ENCODE data around the gene PIK3CD.

The PIK3CD gene

DNA sequence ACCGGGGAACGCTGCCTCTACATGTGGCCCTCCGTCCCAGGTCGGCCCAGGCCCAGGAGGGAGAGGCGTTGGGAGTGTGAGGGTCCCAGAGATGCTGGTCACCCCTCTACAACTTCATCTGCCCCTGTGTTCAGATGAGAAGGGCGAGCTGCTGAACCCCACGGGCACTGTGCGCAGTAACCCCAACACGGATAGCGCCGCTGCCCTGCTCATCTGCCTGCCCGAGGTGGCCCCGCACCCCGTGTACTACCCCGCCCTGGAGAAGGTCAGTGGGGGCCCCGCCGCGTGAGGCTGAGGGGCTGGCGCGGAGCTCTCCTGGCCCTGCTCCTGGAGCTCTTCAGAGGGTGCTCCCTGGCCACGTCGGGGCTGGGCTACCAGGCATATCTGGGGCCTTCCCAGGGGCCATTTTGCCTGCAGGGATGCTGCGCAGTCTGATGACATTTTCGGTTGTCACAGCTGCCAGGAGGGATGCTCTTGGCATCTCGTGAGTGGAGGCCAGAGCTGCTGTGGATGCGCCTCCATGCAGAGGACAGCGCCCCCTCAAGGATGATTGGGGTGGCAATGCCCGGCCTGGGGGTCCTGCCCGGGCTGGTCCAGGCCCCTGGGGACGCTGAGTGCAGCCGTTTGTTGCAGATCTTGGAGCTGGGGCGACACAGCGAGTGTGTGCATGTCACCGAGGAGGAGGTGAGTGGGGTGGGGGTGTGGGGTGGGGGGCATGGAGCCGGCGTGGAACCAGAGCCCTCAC is 68.6 kb downstream of the PIK3CD start:
- TF ChIP-seq, protein P1, sequence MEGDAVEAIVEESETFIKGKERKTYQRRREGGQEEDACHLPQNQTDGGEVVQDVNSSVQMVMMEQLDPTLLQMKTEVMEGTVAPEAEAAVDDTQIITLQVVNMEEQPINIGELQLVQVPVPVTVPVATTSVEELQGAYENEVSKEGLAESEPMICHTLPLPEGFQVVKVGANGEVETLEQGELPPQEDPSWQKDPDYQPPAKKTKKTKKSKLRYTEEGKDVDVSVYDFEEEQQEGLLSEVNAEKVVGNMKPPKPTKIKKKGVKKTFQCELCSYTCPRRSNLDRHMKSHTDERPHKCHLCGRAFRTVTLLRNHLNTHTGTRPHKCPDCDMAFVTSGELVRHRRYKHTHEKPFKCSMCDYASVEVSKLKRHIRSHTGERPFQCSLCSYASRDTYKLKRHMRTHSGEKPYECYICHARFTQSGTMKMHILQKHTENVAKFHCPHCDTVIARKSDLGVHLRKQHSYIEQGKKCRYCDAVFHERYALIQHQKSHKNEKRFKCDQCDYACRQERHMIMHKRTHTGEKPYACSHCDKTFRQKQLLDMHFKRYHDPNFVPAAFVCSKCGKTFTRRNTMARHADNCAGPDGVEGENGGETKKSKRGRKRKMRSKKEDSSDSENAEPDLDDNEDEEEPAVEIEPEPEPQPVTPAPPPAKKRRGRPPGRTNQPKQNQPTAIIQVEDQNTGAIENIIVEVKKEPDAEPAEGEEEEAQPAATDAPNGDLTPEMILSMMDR (IDR thresholded peaks at IDR 0.05) = no peak

- TF ChIP-seq, protein P1 (IDR thresholded peaks at IDR 0.05) = no peak
Measured at GRCh38 chr1:9720785-9721605, 69.5 kb downstream of the PIK3CD start.

DNA sequence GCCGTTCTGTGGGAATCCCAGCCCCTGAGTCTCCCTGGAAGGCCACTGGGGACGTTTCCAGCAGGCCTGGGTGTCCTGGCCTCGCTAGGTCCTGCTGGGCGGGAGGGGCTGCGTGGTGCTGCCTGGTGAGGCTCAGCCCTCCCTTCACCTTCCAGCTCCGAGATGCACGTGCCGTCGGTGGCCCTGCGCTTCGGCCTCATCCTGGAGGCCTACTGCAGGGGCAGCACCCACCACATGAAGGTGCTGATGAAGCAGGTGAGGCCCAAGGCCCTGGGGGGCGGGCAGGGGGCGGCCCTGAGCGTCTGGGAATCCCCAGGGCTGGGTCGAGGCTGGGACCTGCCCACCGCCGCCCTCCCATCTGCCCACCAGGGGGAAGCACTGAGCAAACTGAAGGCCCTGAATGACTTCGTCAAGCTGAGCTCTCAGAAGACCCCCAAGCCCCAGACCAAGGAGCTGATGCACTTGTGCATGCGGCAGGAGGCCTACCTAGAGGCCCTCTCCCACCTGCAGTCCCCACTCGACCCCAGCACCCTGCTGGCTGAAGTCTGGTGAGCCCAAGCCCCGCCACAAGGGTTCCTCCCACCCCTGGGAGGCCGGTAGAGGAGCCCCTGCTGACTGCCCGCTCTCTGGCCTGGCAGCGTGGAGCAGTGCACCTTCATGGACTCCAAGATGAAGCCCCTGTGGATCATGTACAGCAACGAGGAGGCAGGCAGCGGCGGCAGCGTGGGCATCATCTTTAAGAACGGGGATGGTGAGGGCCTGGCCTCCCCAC is 70.3 kb downstream of the PIK3CD start:
- TF ChIP-seq, protein P1 (IDR thresholded peaks at IDR 0.05) = peak; percentile 55

GRCh38 chr1:9722378-9722749 is 70.8 kb downstream of the PIK3CD start:
- TF ChIP-seq, protein P1 (IDR thresholded peaks at IDR 0.05) = no peak

DNA sequence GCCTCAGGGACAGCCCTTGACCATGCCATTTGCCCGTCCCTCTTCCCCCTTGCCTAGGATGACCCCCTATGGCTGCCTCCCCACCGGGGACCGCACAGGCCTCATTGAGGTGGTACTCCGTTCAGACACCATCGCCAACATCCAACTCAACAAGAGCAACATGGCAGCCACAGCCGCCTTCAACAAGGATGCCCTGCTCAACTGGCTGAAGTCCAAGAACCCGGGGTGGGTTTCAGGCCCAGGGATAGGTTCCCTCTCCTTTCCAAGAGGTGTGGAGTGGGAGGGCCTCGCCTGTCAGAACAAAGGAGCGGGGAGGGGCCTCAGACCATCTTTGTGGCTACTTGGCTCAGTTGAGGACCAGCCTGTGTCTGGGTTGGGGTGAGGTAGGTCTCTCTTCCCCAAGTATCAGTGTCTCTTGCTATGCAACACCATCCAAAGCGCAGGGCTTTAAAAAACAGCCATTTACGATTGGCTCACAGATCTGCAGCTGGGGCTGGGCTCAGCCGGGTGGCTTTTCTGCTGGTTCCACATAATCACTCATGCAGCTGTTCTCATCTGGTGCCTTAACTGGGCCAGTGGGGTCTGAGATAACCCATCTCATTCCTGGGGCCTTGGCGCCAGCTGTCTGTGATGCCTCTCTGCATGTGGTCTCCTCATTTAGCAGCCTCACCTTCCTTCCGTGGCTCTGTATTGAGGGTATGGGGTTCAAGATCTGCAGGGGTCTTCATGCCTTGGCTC is 71.7 kb downstream of the PIK3CD start:
- TF ChIP-seq, protein P1 (IDR thresholded peaks at IDR 0.05) = no peak

GRCh38 chr1:9723926-9724325 is 72.4 kb downstream of the PIK3CD start:
- TF ChIP-seq, protein P1 (IDR thresholded peaks at IDR 0.05) = no peak

Measured in LNCAP (cell line).